ENCODE measurements around the gene SLC5A1. TPM values are rescaled to one million over a fixed set of nuclear protein-coding genes. Genes with fewer than 3 reads are reported as not detected.

SLC5A1 gene
- total RNA-seq, 1 experiment from 2014 or later, result not detected

DNA sequence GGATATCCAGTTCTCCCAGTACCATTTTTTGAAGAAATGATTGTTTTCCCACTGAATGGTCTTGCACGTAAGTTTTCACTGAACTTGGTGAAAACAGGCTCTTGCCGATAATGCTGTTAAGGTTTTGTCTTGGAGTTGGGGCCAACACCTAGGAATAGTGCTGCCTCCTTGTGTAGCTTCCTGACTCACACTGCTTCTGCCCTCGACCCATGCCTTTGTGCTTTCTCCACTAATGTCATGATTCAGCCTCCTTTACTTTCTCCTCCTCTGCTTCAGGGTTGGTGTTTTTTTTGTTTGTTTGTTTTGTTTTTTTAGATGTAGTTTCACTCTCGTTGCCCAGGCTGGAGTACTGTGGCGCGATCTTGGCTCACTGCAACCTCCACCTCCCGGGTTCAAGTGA lies 30.2 kb downstream of the SLC5A1 start:
- Histone ChIP-seq H3K9ac (ENCODE audit: low read length) (no peak overlapping the region), H2AFZ (ENCODE audit: low read length) (no peak overlapping the region), H3K9me3 (ENCODE audit: low read length) (no peaks in the 10 kb centered on the region), H4K20me1 (ENCODE audit: low read length) (no peaks in the 10 kb centered on the region), H3K4me3 (ENCODE audit: low read length) (no peak overlapping the region), H3K79me2 (ENCODE audit: low read length) (no peaks in the 10 kb centered on the region), H3K4me1 (ENCODE audit: insufficient read depth, low read length) (no peaks in the 10 kb centered on the region), H3K4me2 (ENCODE audit: low read length) (no peak overlapping the region), H3K27me3 (ENCODE audit: low read length) (peaks cover 29% of the 10 kb centered on the region), H3K36me3 (ENCODE audit: low read depth, low read length) (no peaks in the 10 kb centered on the region), H3K9me2 (replicated peaks; ENCODE audit: low read length) (no peaks in the 10 kb centered on the region), H3F3A (ENCODE audit: low read length, unreplicated experiment) (no peaks in the 10 kb centered on the region), H3K27ac (ENCODE audit: low read length) (no peak overlapping the region)
- ATAC-seq (no peak), DNase-seq (no peak)
- POLR2A ChIA-PET (ENCODE audit: unreplicated experiment), result no interaction called here
- intact Hi-C loops (cut with micrococcal nuclease), result loop anchor here (10.0 kb wide), 1 partner anchor 408 kb away; the partner anchor contains the start of gene PISD
- CTCF ChIA-PET, result interaction anchor here (0.6 kb wide), 1 partner anchor 94 kb away, joined by 3 read pairs; no protein-coding TSS in a partner anchor
- TF ChIP-seq, protein P1, sequence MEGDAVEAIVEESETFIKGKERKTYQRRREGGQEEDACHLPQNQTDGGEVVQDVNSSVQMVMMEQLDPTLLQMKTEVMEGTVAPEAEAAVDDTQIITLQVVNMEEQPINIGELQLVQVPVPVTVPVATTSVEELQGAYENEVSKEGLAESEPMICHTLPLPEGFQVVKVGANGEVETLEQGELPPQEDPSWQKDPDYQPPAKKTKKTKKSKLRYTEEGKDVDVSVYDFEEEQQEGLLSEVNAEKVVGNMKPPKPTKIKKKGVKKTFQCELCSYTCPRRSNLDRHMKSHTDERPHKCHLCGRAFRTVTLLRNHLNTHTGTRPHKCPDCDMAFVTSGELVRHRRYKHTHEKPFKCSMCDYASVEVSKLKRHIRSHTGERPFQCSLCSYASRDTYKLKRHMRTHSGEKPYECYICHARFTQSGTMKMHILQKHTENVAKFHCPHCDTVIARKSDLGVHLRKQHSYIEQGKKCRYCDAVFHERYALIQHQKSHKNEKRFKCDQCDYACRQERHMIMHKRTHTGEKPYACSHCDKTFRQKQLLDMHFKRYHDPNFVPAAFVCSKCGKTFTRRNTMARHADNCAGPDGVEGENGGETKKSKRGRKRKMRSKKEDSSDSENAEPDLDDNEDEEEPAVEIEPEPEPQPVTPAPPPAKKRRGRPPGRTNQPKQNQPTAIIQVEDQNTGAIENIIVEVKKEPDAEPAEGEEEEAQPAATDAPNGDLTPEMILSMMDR (conservative IDR thresholded peaks at IDR 0.05; ENCODE audit: low read depth, low read length), result no peak
- TF ChIP-seq EZH2 (IDR thresholded peaks at IDR 0.05; ENCODE audit: low read length, unreplicated experiment), result no peak
- no TSS peak for BruUV-seq (replicated peaks)

DNA sequence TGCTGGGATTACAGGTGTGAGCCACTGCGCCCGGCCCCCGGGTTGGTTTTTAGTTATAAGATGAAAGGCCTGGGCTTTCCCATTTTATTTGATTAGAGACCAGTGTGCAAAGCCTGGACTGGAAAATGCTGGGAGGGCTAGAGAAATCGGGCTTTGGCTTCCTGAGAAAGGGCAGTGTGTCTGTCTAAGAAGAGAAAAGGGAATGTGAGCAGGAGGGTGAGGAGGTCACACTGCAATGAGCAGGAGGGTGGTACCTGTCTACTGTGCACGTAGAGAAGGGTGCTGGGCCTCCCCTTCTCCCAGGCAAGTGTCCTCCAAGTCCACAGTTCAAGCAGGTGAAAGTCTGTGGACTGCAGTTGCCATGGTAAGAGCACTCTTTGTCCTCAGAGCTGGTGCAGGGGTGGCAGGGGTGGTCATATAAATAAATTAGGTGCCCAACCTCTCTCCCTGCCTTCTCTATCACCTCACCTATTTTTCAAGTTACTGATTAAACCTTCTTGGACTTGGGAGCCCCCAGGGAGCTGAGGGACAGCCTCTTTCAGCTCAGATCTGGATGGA lies 30.8 kb downstream of the SLC5A1 start:
- Histone ChIP-seq H2AFZ (ENCODE audit: low read length) (no peak overlapping the region), H3K9me2 (replicated peaks; ENCODE audit: low read length) (no peaks in the 10 kb centered on the region), H3K79me2 (ENCODE audit: low read length) (no peaks in the 10 kb centered on the region), H3K4me3 (ENCODE audit: low read length) (no peak overlapping the region), H3K27me3 (ENCODE audit: low read length) (peaks cover 29% of the 10 kb centered on the region), H3K27ac (ENCODE audit: low read length) (no peak overlapping the region), H3K4me1 (ENCODE audit: insufficient read depth, low read length) (no peaks in the 10 kb centered on the region), H3K36me3 (ENCODE audit: low read depth, low read length) (no peaks in the 10 kb centered on the region), H4K20me1 (ENCODE audit: low read length) (no peaks in the 10 kb centered on the region), H3K9ac (ENCODE audit: low read length) (no peak overlapping the region), H3F3A (ENCODE audit: low read length, unreplicated experiment) (no peaks in the 10 kb centered on the region), H3K4me2 (ENCODE audit: low read length) (no peak overlapping the region), H3K9me3 (ENCODE audit: low read length) (no peaks in the 10 kb centered on the region)
- POLR2A ChIA-PET (ENCODE audit: unreplicated experiment), result no interaction called here
- no peak for DNase-seq
- ATAC-seq, result no peak
- CTCF ChIA-PET, result no interaction called here
- TF ChIP-seq EZH2phosphoT487 (IDR thresholded peaks at IDR 0.05; ENCODE audit: borderline replicate concordance, low read length), result no peak
- TF ChIP-seq EZH2 (IDR thresholded peaks at IDR 0.05; ENCODE audit: low read length, unreplicated experiment), result no peak
- TF ChIP-seq, protein P1 (conservative IDR thresholded peaks at IDR 0.05; ENCODE audit: low read depth, low read length), result no peak
- intact Hi-C loops (cut with micrococcal nuclease), result loop anchor here (10.0 kb wide), 1 partner anchor 409 kb away; the partner anchor contains the start of gene PISD
- no TSS peak for BruUV-seq (replicated peaks)

GRCh38 chr22:32075997-32076760 lies 33.1 kb downstream of the SLC5A1 start:
- no peak overlapping the region for H3K4me2 ChIP-seq (ENCODE audit: low read length)
- no peak overlapping the region for H3K27ac ChIP-seq (ENCODE audit: low read length)
- no peak overlapping the region for H2AFZ ChIP-seq (ENCODE audit: low read length)
- TF ChIP-seq EZH2 (IDR thresholded peaks at IDR 0.05; ENCODE audit: low read length, unreplicated experiment), result no peak
- TF ChIP-seq, protein P1 (conservative IDR thresholded peaks at IDR 0.05; ENCODE audit: low read depth, low read length), result no peak
- TF ChIP-seq EZH2phosphoT487 (IDR thresholded peaks at IDR 0.05; ENCODE audit: borderline replicate concordance, low read length), result no peak
- BruUV-seq (replicated peaks), result no TSS peak
- no peaks in the 10 kb centered on the region for H3K9me2 ChIP-seq (replicated peaks; ENCODE audit: low read length)
- CTCF ChIA-PET, result no interaction called here
- H3K79me2 ChIP-seq (ENCODE audit: low read length), result no peaks in the 10 kb centered on the region
- no peaks in the 10 kb centered on the region for H3K4me1 ChIP-seq (ENCODE audit: insufficient read depth, low read length)
- no peaks in the 10 kb centered on the region for H4K20me1 ChIP-seq (ENCODE audit: low read length)
- H3K36me3 ChIP-seq (ENCODE audit: low read depth, low read length), result no peaks in the 10 kb centered on the region
- no peak overlapping the region for H3K9ac ChIP-seq (ENCODE audit: low read length)
- H3K4me3 ChIP-seq (ENCODE audit: low read length), result no peak overlapping the region
- H3F3A ChIP-seq (ENCODE audit: low read length, unreplicated experiment), result no peaks in the 10 kb centered on the region
- intact Hi-C loops (cut with micrococcal nuclease), result loop anchor here (10.0 kb wide), 1 partner anchor 411 kb away; the partner anchor contains the start of gene PISD
- H3K9me3 ChIP-seq (ENCODE audit: low read length), result no peaks in the 10 kb centered on the region
- no peak for ATAC-seq
- POLR2A ChIA-PET (ENCODE audit: unreplicated experiment), result no interaction called here
- peaks cover 29% of the 10 kb centered on the region for H3K27me3 ChIP-seq (ENCODE audit: low read length)
- DNase-seq, result no peak
